ENCODE results near the gene METAP1D.
"Not testable (repeated sequence)": the region's sequence is repeated elsewhere in the genome, so short reads cannot be mapped to it uniquely, and the experiment has no call there.

The METAP1D gene

DNA sequence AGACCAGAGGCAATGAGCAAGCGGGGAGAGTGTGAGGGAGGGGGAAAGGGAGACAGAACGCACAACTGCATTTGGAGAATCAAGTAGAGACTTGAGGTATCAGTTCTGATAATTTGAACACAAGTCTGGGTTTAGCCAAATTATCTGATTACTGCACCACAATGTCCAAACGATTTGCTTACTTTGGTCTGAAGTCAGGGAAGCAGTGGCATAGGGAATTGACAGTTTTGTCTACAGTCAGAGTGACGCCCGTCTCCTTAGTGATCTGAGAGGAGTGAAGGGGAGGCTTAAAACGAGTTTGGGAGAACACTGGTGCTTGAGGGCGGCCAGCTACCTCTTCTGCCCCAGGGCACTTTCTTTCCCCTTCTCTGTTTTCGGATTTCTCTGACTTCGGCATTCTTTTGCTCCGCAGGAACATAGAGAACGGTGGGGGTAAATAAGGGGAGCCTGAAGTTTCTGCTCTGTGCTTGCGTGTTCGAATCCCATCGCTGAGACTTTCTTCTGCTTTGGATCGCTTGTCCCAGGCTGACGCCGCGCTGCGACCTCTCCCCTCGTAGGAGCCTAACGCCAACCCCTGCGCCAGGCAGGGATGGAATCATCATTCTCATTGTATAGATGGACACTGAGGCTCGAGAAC, 105.8 kb downstream of the METAP1D start:
- DNase-seq, result no peak

DNA sequence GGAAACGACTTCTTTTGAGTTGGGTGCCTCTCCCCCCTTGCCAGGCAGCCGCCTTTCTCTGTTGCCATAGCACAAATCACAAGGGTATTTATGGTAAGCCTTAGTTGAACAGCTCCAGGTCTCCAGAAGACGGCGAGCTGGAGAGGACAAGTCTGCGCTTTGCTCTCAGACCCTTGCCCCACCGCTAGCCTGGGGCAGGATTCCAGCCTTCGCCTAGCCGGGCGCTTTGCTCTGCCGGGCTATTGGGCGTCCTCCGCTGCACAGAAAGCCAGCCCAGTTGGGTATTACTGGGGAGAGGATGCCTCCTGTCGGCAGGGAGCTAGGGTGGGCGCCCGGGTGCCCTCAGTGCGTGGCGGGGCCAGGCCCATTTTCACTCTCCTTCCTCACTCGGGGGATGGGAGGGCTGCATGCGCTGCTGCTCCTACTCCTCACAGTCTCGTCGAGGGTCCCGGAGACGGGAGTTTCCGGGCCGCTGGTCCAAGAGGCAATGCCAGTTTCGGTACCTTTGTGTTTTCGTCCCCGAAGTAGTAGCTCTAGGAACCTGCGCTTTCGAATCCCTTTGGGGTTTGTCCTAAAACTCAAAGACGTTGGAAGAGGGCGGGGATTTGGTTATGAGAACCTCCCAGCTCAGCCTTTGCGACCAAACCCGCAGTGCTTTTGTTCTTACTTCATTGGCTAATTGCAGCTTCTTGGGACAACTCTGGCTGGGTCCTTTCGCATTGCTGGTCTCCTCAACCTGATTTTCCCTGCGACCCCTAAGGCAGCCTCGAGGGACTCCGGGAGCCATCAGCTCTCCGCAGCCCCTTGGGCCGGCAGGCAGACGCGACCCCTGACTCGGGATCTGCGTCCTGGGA, 106.6 kb downstream of the METAP1D start:
- DNase-seq, result peak; percentile 56

DNA sequence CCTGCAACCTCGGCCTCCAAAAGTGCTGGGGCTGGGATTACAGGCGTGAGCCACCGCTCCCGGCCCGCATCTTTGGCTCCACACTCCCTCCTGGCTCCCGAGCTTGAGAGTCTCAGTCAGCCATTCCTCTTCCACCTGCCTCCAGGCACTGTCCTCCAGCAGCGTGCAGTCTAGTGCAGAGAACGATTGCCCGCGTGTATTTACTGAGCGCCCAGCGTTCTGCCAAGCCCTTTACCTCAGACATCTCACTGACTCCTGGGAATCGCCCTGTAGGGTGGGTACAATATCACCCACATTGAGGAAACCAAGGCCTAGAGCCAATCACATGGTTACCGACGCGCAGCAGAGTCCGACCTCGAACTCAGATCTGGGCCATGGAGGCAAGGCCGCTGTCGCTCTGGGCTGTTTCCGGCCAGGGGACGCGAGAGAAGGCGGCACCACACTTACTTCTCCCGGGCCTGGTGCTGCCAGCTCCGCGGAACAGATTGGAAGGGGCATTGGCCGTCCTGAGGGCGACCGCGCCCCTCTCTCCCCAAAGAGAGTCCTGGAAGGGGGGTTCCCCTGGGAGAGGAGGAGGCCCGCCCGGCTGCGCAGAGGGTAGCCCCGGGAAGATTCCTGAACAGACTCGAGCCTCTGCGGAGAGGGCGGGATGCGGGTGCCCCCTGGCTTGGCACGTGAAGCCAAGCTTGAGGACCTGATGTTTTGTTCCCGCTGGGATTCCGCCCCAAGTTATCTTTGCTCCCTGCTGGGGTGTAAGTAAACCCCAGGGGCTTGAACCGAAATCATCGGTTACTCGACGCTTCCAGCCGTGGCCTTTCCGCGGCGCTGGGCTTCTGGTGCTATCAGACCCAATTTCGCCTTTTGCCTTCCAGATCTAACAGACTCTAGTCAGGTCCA, 108.2 kb downstream of the METAP1D start:
- no peak for DNase-seq

DNA sequence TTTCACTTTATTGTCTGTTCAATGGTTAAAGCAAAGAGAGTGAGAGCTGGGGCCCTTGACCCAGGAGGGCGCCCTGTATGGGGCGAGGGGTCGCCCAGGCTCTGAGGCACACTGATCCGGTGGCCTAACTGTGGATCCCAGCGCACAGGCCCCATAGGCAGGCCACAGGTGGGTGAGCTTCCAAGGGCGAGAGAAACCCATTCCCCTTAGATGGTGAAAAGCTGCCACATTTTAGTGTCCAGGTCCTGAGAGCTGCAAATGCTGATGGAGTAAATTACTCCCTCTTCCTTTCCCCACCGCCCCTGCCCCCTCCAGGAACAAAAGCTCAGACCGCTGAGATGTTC, 108.8 kb downstream of the METAP1D start:
- no peak for DNase-seq

DNA sequence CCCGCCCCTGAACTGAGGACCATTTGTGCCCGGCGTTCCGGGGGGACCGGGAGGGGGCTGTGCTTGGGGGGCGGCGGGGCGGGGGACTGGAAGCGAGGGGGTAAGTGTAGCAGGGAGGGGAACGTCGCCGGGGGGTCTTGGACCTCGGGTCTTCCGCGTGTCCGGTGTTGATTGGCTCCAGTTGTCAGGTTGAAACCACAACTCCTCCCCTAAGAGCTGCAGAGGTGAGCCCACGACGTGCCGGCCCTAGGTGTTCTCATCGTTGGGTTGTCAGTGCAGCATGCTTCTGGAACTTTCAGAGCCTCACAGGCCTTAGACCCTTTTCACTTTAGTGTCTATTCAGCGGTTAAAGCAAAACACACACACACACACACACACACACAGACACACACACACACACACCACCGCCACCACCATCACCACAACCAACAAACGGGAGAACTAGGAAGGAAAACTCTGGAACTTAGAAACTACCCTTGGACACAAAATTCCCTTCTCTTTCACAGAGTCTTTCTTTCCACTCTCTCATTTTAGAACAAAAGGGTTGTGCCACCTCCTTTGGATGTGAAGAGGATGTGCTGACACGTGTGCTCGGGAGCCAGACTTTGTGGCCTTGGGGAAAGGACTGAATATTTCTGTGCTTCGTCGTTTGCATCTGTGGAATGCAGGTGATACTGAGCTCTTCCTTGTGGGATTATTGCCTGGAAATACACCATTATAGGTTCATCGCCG, 109.7 kb downstream of the METAP1D start:
- no peak for DNase-seq

DNA sequence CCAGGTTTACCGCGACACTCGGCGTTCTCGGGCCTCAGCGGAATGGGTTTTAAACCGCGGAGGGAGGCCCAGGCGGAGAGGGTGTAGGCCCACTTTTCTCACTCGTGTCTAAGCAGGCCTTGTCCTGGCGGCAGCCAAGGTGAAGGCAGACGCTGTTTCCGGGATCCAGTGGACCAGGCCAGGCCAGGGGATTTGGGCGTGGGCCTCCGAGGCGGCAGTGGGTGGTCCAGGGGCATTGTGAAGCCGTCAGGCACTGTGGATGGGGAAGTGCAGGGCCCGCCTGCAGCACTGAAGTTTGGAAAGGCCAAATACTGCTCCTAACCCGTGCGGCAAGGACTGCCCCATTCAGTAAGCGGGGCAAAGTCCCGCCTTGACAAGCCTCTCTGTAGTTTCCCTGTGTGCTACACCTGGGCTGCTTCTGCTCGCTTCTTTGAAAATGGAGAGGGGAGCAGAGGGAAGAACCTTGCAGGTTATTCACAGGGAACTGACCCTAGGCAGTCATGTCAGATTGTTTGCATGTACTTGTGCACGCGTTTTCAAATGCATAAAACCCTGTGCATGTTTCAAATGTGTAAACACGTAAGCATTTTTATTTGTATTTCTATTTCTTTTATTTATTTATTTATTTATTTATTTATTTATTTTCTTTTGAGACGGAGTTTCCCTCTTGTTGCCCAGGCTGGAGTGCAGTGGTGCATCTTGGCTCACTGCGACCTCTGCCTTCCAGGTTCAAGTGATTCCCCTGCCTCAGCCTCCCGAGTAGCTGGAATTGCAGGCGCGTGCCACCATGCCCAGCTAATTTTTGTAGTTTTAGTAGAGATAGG, 110.4 kb downstream of the METAP1D start:
- DNase-seq, result no peak

DNA sequence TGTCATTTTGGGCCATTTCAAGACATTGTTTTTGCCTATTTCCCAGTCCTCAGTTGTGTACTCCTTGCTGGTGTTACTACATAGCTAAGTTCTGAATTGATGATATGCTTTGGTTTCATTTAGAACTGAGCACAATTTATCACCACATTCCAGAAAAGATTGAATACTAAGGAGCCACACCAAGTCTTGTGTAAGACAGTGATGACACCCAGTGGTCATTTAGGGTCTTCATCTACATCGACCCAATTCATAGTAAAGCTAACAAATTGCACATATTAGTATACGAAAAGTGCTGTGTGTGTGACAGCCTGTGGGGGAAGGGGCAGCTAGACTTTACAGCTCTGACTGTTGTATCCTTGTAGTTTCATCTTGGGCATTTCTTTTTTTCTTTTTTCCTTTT, 113.9 kb downstream of the METAP1D start:
- peak; percentile 58 for DNase-seq

DNA sequence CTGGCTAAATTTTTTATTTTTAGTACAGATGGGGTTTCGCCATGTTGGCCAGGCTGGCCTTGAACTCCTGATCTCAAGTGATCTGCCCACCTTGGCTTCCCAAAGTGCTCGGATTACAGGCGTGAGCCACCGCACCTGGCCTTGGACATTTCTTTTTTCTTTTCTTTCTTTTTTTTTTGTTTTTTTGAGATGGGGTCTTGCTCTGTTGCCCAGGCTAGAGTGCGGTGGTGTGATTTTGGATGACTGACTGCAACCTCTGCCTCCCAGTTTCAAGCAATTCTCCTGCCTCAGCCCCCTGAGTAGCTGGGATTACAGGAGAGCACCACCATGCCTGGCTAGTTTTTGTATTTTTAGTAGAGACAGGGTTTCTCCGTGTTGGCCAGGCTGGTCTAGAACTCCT, 114.4 kb downstream of the METAP1D start:
- not testable (repeated sequence) for DNase-seq

DNA sequence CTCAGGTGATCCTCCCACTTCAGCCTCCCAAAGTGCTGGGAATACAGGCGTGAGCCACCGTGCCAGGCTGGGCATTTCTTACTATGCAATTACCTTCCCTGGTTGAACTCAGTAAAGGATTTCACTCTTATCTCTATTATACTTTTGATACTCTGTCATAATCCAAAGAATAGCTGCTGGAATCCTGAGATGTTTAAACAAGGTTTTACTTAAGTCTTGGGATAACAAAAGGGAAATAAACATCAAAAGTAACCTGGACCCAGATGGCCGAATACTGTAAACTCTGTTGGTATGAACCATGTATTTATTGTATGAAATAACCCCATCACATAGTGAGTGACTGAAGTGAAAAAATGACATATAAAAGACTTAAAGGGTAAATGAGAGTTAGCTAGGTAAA, 114.8 kb downstream of the METAP1D start:
- no peak for DNase-seq

DNA sequence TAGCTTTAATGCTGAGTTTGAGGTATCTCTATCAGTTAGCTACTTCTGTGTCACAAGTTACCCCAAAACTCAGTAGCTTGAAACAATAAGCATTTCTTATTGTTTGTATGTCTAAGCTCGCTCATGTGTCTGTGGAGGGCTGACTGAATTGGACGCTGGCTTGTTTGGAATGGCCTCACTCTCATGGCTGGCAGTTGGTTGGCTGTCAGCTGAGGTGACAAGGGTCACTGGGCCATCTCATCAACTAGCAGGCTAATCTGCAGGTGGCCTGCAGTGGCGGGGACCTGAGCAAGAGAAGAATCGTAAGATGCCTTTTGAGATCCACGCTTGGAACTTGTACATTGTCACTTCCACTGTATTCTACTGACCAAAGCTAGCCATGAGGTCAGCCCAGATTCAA, 116.4 kb downstream of the METAP1D start:
- no peak for DNase-seq

DNA sequence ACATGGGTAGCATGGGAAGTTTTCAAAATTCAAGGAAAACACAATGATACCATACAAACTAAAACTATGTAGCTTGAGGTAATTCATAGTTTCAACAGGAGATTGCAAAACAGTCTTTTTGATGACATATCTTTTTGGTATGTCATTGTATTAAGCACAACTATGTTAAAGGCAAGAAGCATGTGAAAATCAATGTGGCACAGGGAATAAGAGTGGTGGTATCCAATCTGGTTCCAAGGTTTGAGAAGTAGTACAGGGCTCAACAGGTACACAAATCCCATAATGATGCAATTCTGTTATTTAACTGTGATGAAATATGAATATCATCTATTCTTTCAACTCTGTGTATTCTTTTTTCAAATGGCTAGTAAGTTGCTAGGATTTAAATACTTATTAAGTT, 119.3 kb downstream of the METAP1D start:
- no peak for DNase-seq

DNA sequence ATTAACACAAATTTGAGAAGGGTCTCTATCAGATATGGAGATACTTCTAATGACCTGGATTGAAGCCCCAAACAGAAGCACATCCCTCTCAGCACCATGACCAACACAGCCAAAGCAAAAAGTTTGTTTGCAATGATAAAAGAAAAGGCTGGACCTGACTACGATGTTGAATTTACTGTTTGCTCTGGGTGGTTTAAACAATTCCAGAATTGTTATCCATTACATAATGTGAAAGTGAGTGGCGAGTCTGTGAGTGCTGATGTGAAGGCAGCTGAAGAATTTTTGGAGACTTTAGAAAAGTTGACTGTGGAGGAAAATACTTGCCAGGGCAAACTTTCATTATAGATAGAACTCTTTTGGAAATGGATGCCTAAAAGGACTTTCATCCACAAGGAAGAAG, 120.4 kb downstream of the METAP1D start:
- DNase-seq, result no peak

DNA sequence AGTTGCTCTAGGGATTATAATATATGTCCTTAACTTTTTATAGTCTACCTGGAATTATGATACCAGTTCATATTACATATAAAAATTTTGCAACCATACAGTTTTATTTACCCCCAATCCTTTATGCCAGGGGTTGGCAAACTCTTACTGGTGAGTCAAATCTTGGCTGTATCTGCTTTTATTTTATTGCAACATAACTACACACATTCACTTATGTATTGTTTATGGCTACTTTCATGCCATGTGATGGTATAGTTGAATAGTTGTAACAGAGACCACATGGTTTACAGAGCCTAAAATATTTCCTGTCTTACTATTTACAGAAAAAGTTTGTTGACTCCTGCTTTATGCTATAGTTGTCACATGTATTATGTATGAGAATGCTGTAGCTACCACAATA, 128.7 kb downstream of the METAP1D start:
- no peak for DNase-seq

DNA sequence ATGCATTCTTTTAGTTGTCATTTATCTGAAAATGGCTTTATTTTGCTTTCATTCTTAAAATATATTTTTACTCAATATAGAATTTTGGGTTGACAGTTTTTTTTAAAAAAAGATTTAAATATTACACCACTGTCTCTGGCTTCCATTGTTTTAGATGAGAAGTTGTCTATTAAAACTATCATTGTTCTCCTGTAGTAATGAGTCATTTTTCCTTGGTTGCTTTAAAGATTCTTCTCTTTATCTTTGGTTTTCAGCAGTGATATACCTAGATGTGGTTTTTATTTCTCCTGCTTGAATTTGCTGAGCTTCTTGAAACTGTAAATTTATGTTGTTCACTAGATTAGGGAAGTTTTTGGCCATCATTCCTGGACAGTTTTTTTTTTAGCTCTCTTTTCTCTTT, 129.7 kb downstream of the METAP1D start:
- DNase-seq, result peak; percentile 18
